Measurements from ENCODE around the gene TSSK6. TPM values are rescaled to one million over a fixed set of nuclear protein-coding genes. Genes with fewer than 3 reads are reported as not detected.

Gene TSSK6
- total RNA-seq, 4 donors from 2014 or later: 0.57 to 1.7 (median 0.89) TPM

GRCh38 chr19:19491321-19492025, 23.9 kb downstream of the TSSK6 start:
- Histone ChIP-seq H3K27me3 (no peaks in the 10 kb centered on the region), H3K36me3 (peaks cover 19 to 54% (median 37%) of the 10 kb centered on the region in 3 donors), H3K27ac (no peak overlapping the region), H3K9me3 (no peaks in the 10 kb centered on the region), H3K4me3 (no peak overlapping the region), H3K4me1 (peaks cover 35 to 45% (median 43%) of the 10 kb centered on the region in 3 donors)
- TF ChIP-seq, protein P1, sequence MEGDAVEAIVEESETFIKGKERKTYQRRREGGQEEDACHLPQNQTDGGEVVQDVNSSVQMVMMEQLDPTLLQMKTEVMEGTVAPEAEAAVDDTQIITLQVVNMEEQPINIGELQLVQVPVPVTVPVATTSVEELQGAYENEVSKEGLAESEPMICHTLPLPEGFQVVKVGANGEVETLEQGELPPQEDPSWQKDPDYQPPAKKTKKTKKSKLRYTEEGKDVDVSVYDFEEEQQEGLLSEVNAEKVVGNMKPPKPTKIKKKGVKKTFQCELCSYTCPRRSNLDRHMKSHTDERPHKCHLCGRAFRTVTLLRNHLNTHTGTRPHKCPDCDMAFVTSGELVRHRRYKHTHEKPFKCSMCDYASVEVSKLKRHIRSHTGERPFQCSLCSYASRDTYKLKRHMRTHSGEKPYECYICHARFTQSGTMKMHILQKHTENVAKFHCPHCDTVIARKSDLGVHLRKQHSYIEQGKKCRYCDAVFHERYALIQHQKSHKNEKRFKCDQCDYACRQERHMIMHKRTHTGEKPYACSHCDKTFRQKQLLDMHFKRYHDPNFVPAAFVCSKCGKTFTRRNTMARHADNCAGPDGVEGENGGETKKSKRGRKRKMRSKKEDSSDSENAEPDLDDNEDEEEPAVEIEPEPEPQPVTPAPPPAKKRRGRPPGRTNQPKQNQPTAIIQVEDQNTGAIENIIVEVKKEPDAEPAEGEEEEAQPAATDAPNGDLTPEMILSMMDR (IDR thresholded peaks at IDR 0.05): no peak
- TF ChIP-seq POLR2A (IDR thresholded peaks at IDR 0.05): no peak
- intact Hi-C loops (cut with DNase I): loop anchor here (5.0 kb wide), 1 partner anchor 124 kb away; no protein-coding TSS in a partner anchor
- 77 to 88% methylated on average over 3 to 6 of the region's 15 CpGs for WGBS, 2 donors
- DNase-seq: no peak

GRCh38 chr19:19490214-19490968, 25.0 kb downstream of the TSSK6 start:
- WGBS, 2 donors: 33% methylated on average over 15 of the region's 20 CpGs
- Histone ChIP-seq H3K4me1 (peaks cover 37 to 56% (median 43%) of the 10 kb centered on the region in 3 donors), H3K27ac (peak overlapping the region; percentile 62 to 87 (median 73)), H3K27me3 (no peaks in the 10 kb centered on the region), H3K4me3 (peak overlapping the region in 1 of 4 donors; percentile 16), H3K9me3 (no peaks in the 10 kb centered on the region), H3K36me3 (peaks cover 9 to 52% (median 28%) of the 10 kb centered on the region in 3 donors)
- intact Hi-C loops (cut with DNase I): loop anchor here (5.0 kb wide), 1 partner anchor 123 kb away; no protein-coding TSS in a partner anchor
- no peak for TF ChIP-seq POLR2A (IDR thresholded peaks at IDR 0.05)
- TF ChIP-seq, protein P1 (IDR thresholded peaks at IDR 0.05): peak; percentile 77 to 93 (median 82)
- no peak for DNase-seq

DNA sequence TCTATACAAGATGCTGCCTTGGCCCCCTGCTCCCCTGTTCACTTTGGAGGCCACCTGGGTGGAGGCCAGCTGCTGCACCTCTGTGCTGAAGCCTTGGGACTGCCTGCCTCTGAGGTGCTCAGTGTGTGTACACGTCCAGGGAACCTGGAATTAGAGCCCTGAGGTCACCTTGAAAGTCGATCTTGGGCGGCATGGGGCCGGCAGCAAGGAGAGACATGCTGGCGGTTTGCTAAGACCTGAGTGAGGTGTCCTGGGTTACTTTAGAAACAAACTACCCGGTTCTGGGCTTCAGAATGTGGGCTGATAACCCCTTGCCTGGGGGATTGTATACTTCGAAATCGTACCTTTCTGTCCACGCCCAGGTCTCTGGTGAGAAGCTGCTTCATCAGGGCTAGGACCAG, 25.5 kb downstream of the TSSK6 start:
- Histone ChIP-seq H3K36me3 (peaks cover 9 to 46% (median 26%) of the 10 kb centered on the region in 3 donors), H3K27me3 (no peaks in the 10 kb centered on the region), H3K4me1 (peaks cover 37 to 62% (median 43%) of the 10 kb centered on the region in 3 donors), H3K4me3 (peak overlapping the region in 2 of 4 donors; percentile 17 to 22), H3K9me3 (no peaks in the 10 kb centered on the region), H3K27ac (peak overlapping the region; percentile 62 to 87 (median 73))
- intact Hi-C loops (cut with DNase I): loop anchor here (5.0 kb wide), 1 partner anchor 123 kb away; no protein-coding TSS in a partner anchor
- 41 to 69% methylated on average over 4 to 6 of the region's 9 CpGs for WGBS, 2 donors
- TF ChIP-seq, protein P1 (IDR thresholded peaks at IDR 0.05): no peak
- no peak for TF ChIP-seq POLR2A (IDR thresholded peaks at IDR 0.05)
- no peak for DNase-seq

DNA sequence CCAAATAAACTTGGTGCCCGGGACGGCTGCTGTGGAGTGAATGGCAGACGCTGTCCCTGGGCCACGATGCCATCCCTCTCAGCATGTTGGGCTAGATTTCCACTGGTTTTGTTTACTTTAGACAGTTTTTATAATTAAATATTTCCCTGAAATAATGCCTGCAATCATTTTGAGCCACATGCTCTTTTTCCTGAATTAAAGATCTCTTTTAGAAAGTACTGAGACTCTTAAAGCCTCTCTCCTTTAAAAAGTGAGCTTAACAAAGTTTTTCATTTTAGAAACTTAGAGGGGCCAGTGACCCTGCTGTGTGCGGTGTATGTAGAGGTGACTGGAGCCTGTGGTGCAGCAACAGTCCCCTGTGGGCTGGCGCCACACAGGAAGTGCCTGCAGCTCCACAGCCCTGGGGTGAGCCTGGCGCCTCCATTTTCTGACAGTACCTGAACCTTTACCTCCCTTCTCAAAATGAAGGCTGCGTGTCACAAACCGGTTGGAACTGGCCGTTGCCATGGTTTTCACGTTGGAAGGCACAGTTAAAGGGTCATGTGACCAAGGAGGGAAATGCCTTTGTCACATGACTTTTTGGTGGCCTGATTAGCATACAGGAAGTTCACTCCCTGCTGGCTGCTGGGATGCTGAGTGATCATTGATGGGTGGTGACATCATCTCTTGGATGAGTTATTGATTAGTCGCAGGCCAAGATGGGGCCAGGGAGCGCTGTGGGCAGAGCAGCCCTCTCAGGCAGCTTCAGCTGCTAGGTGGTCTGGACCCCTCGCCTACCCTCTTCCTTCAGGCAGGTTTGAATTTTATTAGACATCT, 26.3 kb downstream of the TSSK6 start:
- peaks cover 37 to 65% (median 43%) of the 10 kb centered on the region in 3 donors for H3K4me1 ChIP-seq
- intact Hi-C loops (cut with DNase I): no loop called here
- WGBS, 2 donors: 19 to 37% methylated on average over 10 of the region's 14 CpGs
- H3K36me3 ChIP-seq: peaks cover 5 to 39% (median 18%) of the 10 kb centered on the region in 3 donors
- peak overlapping the region in 2 of 4 donors; percentile 17 to 22 for H3K4me3 ChIP-seq
- no peaks in the 10 kb centered on the region for H3K27me3 ChIP-seq
- DNase-seq: peak; percentile 70
- H3K9me3 ChIP-seq: no peaks in the 10 kb centered on the region
- H3K27ac ChIP-seq: peak overlapping the region; percentile 62 to 87 (median 73)
- TF ChIP-seq, protein P1 (IDR thresholded peaks at IDR 0.05): no peak
- TF ChIP-seq POLR2A (IDR thresholded peaks at IDR 0.05): no peak
